GM19025 (cell line): ENCODE results near the gene PSRC1.
"Not testable (repeated sequence)": the region's sequence is repeated elsewhere in the genome, so short reads cannot be mapped to it uniquely, and the experiment has no call there.

ENCODE experiments used
- ATAC-seq: cut with Tn5 transposase; IDR thresholded peaks from one replicate; pipeline ENCODE4 v1.9.1; 2021; ENCODE audit warnings: mild to moderate bottlenecking, low read depth, moderate library complexity; ENCODE audit not compliant: unreplicated experiment

The PSRC1 gene

GRCh38 chr1:109298666-109299557, 16.0 kb upstream of the PSRC1 start:
- no peak for ATAC-seq

DNA sequence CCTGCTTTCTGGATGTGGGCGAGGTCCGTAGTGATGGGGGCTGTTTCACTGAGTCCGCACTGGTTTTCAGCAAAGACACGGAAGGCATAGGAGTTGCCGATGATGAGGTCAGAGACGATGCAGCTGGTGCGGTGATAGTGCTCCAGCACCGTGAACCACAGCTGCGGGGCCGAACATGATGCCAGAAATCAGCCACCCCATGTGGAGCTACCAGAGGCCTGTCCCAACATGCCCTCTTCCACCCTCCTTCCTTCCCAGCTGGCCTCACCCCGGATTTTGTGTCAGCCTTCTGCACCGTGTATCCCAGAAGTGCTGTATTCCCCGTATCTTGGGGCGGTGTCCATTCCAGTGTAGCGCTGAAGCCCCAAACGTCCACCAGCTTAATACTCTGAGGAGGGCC, 13.8 kb upstream of the PSRC1 start:
- ATAC-seq: no peak

- no peak for ATAC-seq
Measured at GRCh38 chr1:109295712-109296415, 12.9 kb upstream of the PSRC1 start.

DNA sequence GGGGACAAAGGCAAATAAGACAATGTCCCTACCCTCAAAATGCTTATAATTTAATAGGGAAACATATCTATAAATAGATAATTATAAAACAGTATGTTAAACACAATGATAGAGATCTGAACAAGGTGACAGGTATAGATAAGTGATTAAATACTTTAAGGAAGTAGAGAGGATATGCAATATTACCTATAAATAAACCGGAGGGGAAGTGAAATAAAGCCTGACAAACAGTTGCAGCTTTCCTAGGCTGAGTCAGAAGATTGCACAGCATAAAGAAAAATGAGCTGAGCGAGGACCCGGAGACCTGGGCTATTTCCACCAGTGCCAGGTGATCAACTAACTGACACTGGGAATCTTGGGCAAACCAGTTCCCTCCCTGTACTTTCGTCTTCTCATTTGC, 11.5 kb upstream of the PSRC1 start:
- ATAC-seq: no peak

- no peak for ATAC-seq
Measured at GRCh38 chr1:109293026-109293425, 10.1 kb upstream of the PSRC1 start.

DNA sequence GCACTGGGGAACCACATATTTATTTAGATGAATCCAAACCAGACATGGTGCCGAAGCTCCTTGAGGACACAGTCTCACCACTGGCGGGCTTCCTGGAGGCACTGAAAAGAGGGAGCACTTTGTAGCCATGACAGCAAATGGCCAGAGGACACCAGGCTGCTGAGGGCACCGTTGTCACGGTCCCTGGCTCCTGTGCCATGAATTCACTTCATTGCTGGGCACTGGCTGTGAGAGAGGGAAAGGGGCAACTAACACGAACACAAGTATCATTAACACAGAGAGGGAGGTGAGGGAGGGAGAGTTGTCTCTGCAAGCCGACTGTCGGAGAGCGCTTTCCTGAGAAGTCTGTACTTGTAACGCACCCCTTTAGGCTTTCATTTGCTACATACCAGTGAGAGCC, 9.4 kb upstream of the PSRC1 start:
- ATAC-seq: no peak

- no peak for ATAC-seq
Measured at GRCh38 chr1:109290998-109291397, 8.1 kb upstream of the PSRC1 start.

DNA sequence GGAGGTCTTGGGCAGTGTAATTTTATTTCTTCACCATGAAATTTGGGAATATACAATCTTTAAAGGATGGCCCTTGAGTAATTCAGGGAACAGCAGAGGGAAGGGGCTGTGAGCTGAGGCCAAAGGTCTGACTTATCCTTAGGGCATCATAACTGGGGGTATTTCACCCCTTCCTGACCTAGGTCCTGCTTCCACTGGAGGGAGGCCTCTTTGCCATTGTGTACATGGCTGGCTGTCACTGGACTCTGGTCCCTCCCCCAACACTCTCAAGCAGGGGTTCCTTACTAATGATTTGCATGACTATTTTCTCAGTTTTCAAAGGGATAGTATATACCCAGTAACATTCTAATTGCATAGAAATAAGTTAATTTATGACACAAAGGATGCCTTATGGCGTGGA, 7.2 kb upstream of the PSRC1 start:
- no peak for ATAC-seq

DNA sequence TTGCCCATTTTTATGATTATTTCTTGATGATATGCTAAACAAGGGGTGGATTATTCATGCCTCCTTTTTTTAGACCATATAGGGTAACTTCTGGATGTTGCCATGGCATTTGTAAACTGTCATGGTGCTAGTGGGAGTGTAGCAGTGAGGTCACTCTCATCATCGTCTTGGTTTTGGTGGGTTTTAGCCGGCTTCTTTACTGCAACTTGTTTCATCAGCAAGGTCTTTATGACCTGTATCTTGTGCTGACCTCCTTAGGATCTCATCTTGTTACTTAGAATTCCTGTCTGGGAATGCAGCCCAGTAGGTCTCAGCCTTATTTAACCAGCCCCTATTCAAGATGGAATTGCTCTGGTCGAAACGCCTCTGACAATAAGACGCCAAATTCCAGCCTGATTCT, 3.8 kb upstream of the PSRC1 start:
- ATAC-seq: not testable (repeated sequence)

DNA sequence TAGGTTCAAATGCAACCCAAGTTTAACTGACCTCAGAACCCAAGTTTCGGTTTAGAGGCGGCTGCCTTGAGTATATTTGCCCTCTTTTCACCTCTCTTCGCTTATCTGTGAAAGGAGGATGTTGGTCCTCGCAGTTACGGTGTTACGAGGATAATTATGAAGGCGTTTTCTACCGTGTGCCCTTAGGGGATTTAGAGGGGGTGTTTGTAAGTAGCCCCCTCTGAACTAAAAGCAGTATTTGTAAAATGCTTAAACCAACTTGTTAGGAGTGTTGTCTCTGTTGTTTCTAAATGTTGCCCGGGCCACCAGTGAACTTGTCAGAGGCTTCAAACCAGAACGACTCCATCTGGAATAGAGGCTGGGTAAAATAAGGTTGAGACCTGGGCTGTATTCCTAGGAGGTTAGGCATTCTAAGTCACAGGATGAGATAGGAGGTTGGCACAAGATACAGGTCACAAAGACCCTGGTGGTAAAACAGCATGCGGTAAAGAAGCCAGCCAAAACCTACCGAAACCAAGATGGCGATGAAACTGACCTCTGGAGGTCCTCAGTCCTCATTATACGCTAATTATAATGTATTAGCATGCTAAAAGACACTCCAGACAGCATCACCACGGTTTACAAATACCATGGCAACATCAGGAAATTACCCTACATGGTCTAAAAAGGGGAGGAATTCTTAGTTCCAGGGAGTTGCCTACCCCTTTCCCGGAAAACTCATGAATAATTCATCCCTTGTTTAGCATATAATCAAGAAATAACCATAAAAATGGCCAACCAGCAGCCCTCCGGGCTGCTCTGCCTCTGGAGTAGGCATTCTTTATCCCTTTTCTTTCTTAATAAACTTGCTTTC, 1.0 kb upstream of the PSRC1 start:
- ATAC-seq: peak; percentile 11

- no peak for ATAC-seq
Measured at GRCh38 chr1:109282497-109282951, 421 bp downstream of the PSRC1 start.

DNA sequence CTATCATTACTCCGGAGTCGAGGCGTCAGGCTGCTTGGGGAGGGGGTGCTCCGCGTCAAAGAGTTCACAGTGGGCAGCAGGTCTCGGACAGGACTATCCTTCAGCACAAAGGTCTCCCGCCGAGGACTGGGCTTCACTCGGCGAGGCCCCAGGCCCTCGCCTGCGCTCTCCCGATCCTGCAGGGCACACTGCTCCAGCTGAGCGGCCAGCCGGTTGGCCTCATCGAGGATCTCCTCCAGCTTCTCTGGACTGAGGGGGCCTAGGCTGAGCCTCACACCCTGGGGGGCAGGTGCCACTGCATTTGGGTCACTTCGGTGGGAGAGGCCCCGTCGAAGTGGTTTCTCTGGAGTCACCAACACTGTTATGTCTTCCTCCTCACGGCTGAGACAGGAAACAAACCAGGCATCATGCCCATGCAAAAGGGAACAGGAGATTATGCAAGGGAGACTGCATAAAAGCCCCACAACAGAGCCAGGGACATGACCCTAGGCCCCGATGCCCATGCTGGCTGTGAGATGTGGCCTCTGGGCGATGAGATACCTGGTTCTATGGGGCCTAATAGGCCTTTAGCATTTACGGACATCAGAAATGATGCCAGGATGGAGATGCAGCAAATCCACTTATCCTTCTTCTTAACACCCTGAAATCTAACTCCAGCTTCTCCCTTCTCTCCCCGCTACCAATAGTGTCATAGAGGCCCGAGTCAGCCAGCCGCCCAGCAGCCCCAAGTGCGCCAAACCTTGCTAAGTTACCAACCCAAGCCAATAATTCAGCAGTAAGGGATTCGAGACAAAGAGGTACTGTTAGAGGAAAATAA, 1.1 kb downstream of the PSRC1 start:
- ATAC-seq: no peak

DNA sequence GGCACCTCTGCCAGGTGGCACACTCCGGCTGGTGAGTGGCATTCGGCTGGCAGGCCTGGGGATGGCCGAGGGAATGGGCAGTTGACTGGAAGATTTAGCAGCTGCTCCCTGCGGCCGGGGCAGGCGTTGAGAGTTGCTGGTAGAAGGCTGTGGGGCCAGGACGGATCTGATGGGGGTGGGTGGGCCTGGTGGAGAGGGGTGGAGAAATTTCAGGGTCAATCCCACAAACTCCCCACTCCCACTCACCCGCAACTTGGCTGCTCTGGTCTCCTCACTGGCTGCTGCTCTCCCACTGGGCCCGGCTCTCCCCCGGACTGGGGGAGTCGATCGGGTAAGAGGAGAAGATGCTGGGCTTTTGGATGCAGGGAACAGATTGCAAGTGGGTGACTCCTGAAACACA, 2.1 kb downstream of the PSRC1 start:
- ATAC-seq: no peak

GRCh38 chr1:109279615-109280278, 3.2 kb downstream of the PSRC1 start:
- ATAC-seq: no peak

DNA sequence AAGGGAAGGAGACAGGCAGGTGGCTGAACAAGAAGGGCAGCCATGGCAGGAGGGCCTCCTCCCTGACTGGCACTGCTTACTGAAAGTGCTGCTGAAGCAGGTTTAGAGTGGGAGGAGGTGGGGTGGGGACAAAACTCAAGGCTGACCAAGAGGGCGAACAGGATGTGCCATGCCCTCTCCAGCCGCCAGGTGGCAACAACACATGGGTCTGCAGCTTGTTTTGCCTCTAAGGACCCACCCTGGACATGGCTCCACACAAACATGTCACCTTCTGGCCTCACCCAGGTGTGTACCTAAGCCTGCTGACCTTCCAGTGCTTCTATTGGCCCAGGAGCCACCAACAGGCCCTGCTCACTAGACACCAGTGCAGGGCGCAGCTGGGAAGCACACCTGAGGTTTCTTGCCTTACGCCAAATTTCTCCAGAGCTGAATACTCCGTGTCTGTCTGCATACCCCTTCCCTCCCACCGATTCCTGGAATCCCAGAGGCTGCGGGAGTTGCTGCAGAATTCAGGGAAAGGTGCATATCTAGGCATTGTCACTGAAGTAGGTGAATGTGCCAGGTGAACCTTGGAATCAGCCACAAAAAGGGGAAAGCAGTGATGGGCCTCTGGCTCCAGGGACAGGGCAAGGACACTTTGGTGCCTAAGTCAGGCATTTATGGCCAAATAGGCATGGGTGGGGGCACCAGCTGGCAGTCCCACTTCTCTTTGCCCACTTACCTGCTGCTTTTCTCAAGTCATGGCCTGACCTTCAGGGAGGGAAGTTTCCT, 5.3 kb downstream of the PSRC1 start:
- ATAC-seq: peak; percentile 78

DNA sequence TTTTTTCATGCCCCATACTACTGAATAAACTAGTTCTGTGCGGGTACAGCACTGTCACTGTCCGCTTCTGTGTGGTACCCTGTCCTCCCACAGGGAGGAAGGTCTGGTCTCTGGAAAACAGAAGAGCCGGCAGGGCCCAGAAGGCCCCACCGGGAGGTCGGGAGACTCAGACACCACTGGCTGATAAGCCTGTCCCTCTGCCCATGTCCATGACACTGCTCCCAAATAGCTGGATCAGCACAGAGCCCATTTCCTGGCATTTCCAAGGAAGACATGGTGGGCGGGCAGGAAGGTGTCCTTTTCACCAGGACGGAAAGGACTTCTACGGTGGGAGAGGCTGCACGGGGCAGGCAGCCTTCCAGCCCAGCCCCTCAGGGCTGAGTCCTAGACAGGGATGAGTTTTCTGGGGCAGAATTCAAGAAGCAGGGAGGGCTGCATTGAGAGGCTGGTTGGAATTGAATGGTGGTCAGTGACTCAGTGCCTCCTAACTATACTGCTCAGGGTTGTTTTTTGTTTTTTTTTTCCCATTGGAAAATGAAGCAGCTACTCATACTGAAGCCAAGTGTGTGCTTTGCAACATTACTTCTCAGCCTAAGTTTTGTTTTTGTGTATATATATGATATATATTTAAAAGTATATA, 7.1 kb downstream of the PSRC1 start:
- no peak for ATAC-seq

DNA sequence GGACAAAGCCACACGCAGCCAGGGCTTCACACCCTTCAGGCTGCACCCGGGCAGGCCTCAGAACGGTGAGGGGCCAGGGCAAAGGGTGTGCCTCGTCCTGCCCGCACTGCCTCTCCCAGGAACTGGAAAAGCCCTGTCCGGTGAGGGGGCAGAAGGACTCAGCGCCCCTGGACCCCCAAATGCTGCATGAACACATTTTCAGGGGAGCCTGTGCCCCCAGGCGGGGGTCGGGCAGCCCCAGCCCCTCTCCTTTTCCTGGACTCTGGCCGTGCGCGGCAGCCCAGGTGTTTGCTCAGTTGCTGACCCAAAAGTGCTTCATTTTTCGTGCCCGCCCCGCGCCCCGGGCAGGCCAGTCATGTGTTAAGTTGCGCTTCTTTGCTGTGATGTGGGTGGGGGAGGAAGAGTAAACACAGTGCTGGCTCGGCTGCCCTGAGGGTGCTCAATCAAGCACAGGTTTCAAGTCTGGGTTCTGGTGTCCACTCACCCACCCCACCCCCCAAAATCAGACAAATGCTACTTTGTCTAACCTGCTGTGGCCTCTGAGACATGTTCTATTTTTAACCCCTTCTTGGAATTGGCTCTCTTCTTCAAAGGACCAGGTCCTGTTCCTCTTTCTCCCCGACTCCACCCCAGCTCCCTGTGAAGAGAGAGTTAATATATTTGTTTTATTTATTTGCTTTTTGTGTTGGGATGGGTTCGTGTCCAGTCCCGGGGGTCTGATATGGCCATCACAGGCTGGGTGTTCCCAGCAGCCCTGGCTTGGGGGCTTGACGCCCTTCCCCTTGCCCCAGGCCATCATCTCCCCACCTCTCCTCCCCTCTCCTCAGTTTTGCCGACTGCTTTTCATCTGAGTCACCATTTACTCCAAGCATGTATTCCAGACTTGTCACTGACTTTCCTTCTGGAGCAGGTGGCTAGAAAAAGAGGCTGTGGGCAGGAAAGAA, 8.1 kb downstream of the PSRC1 start:
- ATAC-seq: no peak
